AG10803 (cell line): ENCODE data around the gene NEMP2.

ENCODE experiments used
- DNase-seq: peaks from one replicate; pipeline ENCODE4 v3.0.0; 2010; ENCODE audit warnings: low read depth
- H3K4me3 ChIP-seq: 2 replicates; pipeline ENCODE4 v1.5.1; 2011; ENCODE audit warnings: mild to moderate bottlenecking, low read length, control low read depth
- TF ChIP-seq, protein P1 (sequence below): conservative IDR thresholded peaks from 2 replicates; pipeline ENCODE4 v1.5.1; 2011; ENCODE audit warnings: mild to moderate bottlenecking, low read length, control low read depth, inconsistent platforms

NEMP2 gene

DNA sequence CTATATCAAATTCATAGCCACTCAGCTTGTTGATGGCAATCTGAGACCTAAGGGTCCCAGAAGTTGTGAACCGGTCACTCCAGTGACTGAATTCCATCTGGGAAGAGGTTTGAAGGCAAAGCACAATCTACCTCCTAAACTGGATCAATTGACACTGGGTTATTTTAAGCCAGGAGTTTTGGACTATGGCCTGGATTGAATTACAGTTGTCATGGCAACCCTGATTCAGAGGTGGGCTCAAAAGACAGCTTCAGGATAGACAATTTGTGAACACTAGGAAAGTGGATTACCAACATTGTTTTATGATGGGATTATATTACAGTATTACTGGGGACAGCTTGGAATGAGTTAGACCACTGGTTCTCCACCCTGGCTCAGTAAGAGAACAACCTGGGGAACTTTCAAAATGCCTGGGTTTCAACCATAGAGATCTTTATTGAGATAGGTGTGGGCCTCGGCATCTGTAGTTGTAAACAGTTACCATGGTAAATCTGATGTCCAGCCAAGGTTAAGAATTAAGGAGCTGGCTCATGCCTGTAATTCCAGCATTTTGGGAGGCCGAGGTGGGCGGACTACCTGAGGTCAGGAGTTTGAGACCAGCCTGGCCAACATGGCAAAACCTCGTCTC, 67.6 kb downstream of the NEMP2 start:
- H3K4me3 ChIP-seq, result no peak overlapping the region
- DNase-seq, result no peak
- TF ChIP-seq, protein P1, sequence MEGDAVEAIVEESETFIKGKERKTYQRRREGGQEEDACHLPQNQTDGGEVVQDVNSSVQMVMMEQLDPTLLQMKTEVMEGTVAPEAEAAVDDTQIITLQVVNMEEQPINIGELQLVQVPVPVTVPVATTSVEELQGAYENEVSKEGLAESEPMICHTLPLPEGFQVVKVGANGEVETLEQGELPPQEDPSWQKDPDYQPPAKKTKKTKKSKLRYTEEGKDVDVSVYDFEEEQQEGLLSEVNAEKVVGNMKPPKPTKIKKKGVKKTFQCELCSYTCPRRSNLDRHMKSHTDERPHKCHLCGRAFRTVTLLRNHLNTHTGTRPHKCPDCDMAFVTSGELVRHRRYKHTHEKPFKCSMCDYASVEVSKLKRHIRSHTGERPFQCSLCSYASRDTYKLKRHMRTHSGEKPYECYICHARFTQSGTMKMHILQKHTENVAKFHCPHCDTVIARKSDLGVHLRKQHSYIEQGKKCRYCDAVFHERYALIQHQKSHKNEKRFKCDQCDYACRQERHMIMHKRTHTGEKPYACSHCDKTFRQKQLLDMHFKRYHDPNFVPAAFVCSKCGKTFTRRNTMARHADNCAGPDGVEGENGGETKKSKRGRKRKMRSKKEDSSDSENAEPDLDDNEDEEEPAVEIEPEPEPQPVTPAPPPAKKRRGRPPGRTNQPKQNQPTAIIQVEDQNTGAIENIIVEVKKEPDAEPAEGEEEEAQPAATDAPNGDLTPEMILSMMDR, result no peak

- H3K4me3 ChIP-seq, result no peak overlapping the region
- TF ChIP-seq, protein P1, result no peak
- DNase-seq, result no peak
Measured at GRCh38 chr2:190465060-190465459, 69.5 kb downstream of the NEMP2 start.

DNA sequence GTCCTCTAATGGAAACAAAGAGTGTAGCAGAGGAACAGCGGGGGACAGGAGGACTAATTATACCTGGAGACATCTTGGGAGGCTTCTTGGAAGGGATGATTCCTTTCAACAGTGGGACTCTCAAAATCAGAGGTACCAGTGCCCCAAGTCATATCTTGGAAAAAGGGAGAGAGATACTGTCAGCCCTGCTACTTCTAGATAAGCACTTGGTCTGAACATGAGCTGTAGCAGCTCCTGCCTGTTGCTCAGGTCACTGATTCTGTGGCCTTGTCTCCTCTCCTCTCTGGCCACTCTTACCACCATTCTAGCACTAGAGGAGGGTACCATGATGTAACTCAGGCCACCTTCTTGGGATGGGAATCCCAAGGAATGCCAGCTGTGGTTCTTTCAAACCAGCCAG, 71.9 kb downstream of the NEMP2 start:
- H3K4me3 ChIP-seq, result no peak overlapping the region
- no peak for DNase-seq
- TF ChIP-seq, protein P1, result no peak

DNA sequence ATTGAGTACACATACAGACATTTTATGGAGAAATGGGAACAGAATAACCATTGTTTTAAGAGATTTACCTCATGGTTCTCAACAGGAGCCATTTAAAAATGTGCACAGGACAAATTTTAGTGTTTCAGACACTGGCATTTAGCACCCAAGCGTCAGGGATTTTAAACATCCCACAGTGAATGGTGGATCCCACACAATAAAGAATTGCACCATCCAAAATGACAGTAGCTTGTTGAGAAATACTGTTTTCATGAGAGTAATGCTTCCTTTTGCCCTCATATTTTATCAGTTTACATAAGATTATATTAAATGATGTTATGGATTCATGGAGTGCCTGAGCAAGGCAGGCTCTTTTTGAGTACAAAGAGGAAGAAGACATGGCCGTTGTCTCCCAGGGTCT, 72.3 kb downstream of the NEMP2 start:
- TF ChIP-seq, protein P1, result no peak
- no peak overlapping the region for H3K4me3 ChIP-seq
- no peak for DNase-seq

GRCh38 chr2:190460487-190460886, 74.0 kb downstream of the NEMP2 start:
- TF ChIP-seq, protein P1, result no peak
- DNase-seq, result no peak
- H3K4me3 ChIP-seq, result no peak overlapping the region

DNA sequence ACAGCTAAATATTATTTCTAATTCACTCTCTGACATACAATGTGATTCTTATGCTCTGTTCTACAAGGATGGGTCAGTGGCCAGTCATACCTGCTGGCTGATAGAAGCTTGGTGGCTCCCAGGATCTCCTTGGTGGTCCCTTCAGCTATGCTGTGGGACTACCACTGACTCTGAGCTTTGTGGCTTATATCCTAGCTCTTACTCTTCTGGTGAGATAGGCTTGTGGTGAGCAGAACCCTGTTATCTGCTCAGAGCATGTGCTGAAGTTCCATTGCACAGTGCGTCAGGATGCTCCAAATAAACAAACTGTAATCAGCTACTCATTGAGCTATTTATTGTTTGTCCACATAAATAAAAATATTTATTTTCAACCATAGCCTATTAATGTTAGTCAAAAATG, 74.6 kb downstream of the NEMP2 start:
- no peak for DNase-seq

More for the DNA sequence above, 74.6 kb downstream of the NEMP2 start:
- no peak overlapping the region for H3K4me3 ChIP-seq
- TF ChIP-seq, protein P1, result no peak
